SK-N-MC (cell line): ENCODE results near the gene TESPA1.

Source experiments
- EZH2 ChIP-seq: fragments of 200-600 bp; sonication (generic); IDR thresholded peaks from one replicate; pipeline ENCODE4 v1.6.1; 2017; ENCODE audit warnings: antibody characterized with exemption
- FOXP2 ChIP-seq: optimal IDR thresholded peaks from 2 replicates; pipeline ENCODE3; 2011; ENCODE audit warnings: mild to moderate bottlenecking, moderate library complexity; ENCODE audit not compliant: insufficient read depth; ENCODE audit errors: extremely low read length, control extremely low read depth
- POLR2AphosphoS5 ChIP-seq: IDR thresholded peaks from 2 replicates; pipeline ENCODE4 v1.6.1; 2012; ENCODE audit warnings: mild to moderate bottlenecking, low read depth, low read length, borderline replicate concordance

GRCh38 chr12:54991991-54992375 lies 7.4 kb upstream of the TESPA1 start:
- TF ChIP-seq POLR2AphosphoS5: no peak
- TF ChIP-seq EZH2: no peak
- TF ChIP-seq FOXP2: no peak
